ENCODE data around the gene ELFN1. TPM values are rescaled to one million over a fixed set of nuclear protein-coding genes. Genes with fewer than 3 reads are reported as not detected.

Gene ELFN1
- total and polyA plus RNA-seq, 9 of the 15 experiments (the other 6 are each of a cell fraction or from before 2014, with no cell fraction given), result 0.04 to 0.64 (median 0.18) TPM; not detected in 2

DNA sequence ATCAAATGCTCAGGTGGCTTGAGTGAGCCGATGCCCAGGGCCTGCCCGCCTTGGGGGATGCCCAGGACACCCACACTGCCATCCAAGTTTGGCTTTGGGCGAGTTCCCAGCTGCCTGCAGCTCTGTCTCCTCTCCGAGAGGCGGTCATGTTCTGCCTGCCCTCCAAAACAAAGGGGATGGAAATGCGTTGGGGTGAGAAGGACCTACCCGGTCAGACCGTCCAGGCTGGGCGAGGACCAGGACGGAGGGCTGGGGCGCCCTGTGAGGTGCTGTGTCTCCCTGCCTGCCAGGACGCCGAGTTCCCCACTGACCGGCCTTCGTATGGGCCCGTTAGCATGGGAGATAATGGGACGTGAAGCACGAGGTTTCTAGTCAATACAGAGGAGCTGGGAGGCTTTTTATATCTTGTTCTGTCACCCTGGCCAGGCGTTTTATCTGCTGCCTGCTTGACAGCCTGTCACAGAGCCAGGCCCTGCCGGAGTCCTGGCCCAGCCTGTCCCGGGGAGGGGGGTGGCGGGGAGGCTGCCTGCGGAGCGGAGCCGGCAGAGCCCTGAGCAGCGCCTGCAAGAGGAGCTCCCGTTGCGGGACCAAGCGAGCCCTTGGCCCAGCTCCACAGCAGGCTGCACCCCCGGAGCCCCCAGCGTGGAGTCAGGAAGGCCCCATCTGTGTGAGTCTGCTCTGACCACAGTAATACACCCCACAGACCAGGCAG, 22.0 kb upstream of the ELFN1 start (continued):
- TF ChIP-seq, protein P1, sequence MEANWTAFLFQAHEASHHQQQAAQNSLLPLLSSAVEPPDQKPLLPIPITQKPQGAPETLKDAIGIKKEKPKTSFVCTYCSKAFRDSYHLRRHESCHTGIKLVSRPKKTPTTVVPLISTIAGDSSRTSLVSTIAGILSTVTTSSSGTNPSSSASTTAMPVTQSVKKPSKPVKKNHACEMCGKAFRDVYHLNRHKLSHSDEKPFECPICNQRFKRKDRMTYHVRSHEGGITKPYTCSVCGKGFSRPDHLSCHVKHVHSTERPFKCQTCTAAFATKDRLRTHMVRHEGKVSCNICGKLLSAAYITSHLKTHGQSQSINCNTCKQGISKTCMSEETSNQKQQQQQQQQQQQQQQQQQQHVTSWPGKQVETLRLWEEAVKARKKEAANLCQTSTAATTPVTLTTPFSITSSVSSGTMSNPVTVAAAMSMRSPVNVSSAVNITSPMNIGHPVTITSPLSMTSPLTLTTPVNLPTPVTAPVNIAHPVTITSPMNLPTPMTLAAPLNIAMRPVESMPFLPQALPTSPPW (CRISPR knock-in tag; IDR thresholded peaks at IDR 0.05), result peak; percentile 96
- TF ChIP-seq ATF1 (CRISPR knock-in tag; IDR thresholded peaks at IDR 0.05) (no peak), ATF1 (tag; IDR thresholded peaks at IDR 0.05) (peak; percentile 48; the same call in 1 of the 2 replicates), CBFA2T3 (IDR thresholded peaks at IDR 0.05) (peak; percentile 94), SUPT5H (IDR thresholded peaks at IDR 0.05) (no peak), SMARCA4 (IDR thresholded peaks at IDR 0.05) (0 out of 2 replicates have a peak, but pooled peaks have one; percentile 45), MYC (IDR thresholded peaks at IDR 0.05; ENCODE audit: low read depth, low read length) (peak; percentile 83), MYC (CRISPR knock-in tag; IDR thresholded peaks at IDR 0.05; ENCODE audit: borderline replicate concordance, low read depth) (no peak), ZNF324 (CRISPR knock-in tag; IDR thresholded peaks at IDR 0.05) (no peak), TEAD1 (CRISPR knock-in tag; IDR thresholded peaks at IDR 0.05) (peak; percentile 32 to 41; a peak in 1 of 4 replicates), PHF21A (IDR thresholded peaks at IDR 0.05; ENCODE audit: borderline replicate concordance, low read depth) (0 out of 2 replicates have a peak, but pooled peaks have one; percentile 66), MECOM (CRISPR knock-in tag; IDR thresholded peaks at IDR 0.05) (peak; percentile 53; the same call in 1 of the 2 replicates), SOX6 (IDR thresholded peaks at IDR 0.05) (peak; percentile 46), HSF4 (CRISPR knock-in tag; IDR thresholded peaks at IDR 0.05; ENCODE audit: borderline replicate concordance) (no peak), CREM (IDR thresholded peaks at IDR 0.05; ENCODE audit: low read depth) (0 out of 2 replicates have a peak, but pooled peaks have one; percentile 6), KAT7 (CRISPR knock-in tag; IDR thresholded peaks at IDR 0.05; ENCODE audit: borderline replicate concordance) (peak; percentile 62; the same call in 1 of the 2 replicates), MED1 (CRISPR knock-in tag; IDR thresholded peaks at IDR 0.05; ENCODE audit: borderline replicate concordance) (no peak), FOXK2 (conservative IDR thresholded peaks at IDR 0.05 in 1 of 2, IDR thresholded peaks at IDR 0.05 in 1 of 2; ENCODE audit: low read depth in 2 of 2) (peak in 1 of 2 experiments; percentile 39; a peak in 1 of 4 replicates), ZBTB17 (CRISPR knock-in tag; IDR thresholded peaks at IDR 0.05) (peak; percentile 69; the same call in 1 of the 2 replicates), JUN (IDR thresholded peaks at IDR 0.05; ENCODE audit: borderline replicate concordance, low read depth, low read length) (peak; percentile 20; the same call in 1 of the 2 replicates), JUN (CRISPR knock-in tag; IDR thresholded peaks at IDR 0.05; ENCODE audit: borderline replicate concordance) (no peak), ZNF76 (CRISPR knock-in tag; IDR thresholded peaks at IDR 0.05; ENCODE audit: borderline replicate concordance) (no peak), BMI1 (IDR thresholded peaks at IDR 0.05; ENCODE audit: low read length) (no peak), HDAC6 (IDR thresholded peaks at IDR 0.05; ENCODE audit: low read depth, low read length) (no peak), SP2 (IDR thresholded peaks at IDR 0.05; ENCODE audit: extremely low read depth, low read depth, low read length, poor library complexity, severe bottlenecking) (no peak)
- TF ChIP-seq, protein P2, sequence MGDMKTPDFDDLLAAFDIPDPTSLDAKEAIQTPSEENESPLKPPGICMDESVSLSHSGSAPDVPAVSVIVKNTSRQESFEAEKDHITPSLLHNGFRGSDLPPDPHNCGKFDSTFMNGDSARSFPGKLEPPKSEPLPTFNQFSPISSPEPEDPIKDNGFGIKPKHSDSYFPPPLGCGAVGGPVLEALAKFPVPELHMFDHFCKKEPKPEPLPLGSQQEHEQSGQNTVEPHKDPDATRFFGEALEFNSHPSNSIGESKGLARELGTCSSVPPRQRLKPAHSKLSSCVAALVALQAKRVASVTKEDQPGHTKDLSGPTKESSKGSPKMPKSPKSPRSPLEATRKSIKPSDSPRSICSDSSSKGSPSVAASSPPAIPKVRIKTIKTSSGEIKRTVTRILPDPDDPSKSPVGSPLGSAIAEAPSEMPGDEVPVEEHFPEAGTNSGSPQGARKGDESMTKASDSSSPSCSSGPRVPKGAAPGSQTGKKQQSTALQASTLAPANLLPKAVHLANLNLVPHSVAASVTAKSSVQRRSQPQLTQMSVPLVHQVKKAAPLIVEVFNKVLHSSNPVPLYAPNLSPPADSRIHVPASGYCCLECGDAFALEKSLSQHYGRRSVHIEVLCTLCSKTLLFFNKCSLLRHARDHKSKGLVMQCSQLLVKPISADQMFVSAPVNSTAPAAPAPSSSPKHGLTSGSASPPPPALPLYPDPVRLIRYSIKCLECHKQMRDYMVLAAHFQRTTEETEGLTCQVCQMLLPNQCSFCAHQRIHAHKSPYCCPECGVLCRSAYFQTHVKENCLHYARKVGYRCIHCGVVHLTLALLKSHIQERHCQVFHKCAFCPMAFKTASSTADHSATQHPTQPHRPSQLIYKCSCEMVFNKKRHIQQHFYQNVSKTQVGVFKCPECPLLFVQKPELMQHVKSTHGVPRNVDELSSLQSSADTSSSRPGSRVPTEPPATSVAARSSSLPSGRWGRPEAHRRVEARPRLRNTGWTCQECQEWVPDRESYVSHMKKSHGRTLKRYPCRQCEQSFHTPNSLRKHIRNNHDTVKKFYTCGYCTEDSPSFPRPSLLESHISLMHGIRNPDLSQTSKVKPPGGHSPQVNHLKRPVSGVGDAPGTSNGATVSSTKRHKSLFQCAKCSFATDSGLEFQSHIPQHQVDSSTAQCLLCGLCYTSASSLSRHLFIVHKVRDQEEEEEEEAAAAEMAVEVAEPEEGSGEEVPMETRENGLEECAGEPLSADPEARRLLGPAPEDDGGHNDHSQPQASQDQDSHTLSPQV (IDR thresholded peaks at IDR 0.05), result peak; percentile 87
